HG02798 (cell line): Measurements from ENCODE around the gene SWSAP1.
A peak's percentile ranks its signal among the peaks of the same experiment; 100 is the strongest.
"Not testable (repeated sequence)": the region's sequence is repeated elsewhere in the genome, so short reads cannot be mapped to it uniquely, and the experiment has no call there.

Experiments used
- ATAC-seq: cut with Tn5 transposase; IDR thresholded peaks from one replicate; pipeline ENCODE4 v1.9.1; 2021; ENCODE audit warnings: mild to moderate bottlenecking; ENCODE audit not compliant: unreplicated experiment, poor library complexity

Gene SWSAP1

GRCh38 chr19:11377237-11377636 is 2.8 kb downstream of the SWSAP1 start:
- no peak for ATAC-seq

GRCh38 chr19:11377756-11378155 is 3.3 kb downstream of the SWSAP1 start:
- ATAC-seq = no peak

- ATAC-seq = no peak
Measured at GRCh38 chr19:11378319-11379189, 4.1 kb downstream of the SWSAP1 start.

- not testable (repeated sequence) for ATAC-seq
Measured at GRCh38 chr19:11379269-11379845, 4.9 kb downstream of the SWSAP1 start.

GRCh38 chr19:11379857-11380350 is 5.4 kb downstream of the SWSAP1 start:
- no peak for ATAC-seq

GRCh38 chr19:11380653-11381537 is 6.4 kb downstream of the SWSAP1 start:
- peak; percentile 83 for ATAC-seq

- no peak for ATAC-seq
Measured at GRCh38 chr19:11382898-11383705, 8.6 kb downstream of the SWSAP1 start.

GRCh38 chr19:11383706-11384048 is 9.2 kb downstream of the SWSAP1 start:
- no peak for ATAC-seq

GRCh38 chr19:11384778-11385129 is 10.3 kb downstream of the SWSAP1 start:
- no peak for ATAC-seq

- no peak for ATAC-seq
Measured at GRCh38 chr19:11387162-11388034, 12.9 kb downstream of the SWSAP1 start.

- no peak for ATAC-seq
Measured at GRCh38 chr19:11390359-11390758, 15.9 kb downstream of the SWSAP1 start.

- no peak for ATAC-seq
Measured at GRCh38 chr19:11390933-11391680, 16.6 kb downstream of the SWSAP1 start.

GRCh38 chr19:11397089-11397610 is 22.7 kb downstream of the SWSAP1 start:
- no peak for ATAC-seq

- no peak for ATAC-seq
Measured at GRCh38 chr19:11399667-11400066, 25.2 kb downstream of the SWSAP1 start.

GRCh38 chr19:11400798-11401197 is 26.3 kb downstream of the SWSAP1 start:
- no peak for ATAC-seq

GRCh38 chr19:11401808-11402543 is 27.5 kb downstream of the SWSAP1 start:
- no peak for ATAC-seq

- ATAC-seq = no peak
Measured at GRCh38 chr19:11404588-11405222, 30.2 kb downstream of the SWSAP1 start.
